BJ (cell line): Measurements from ENCODE around the gene TTLL5. TPM values are rescaled to one million over a fixed set of nuclear protein-coding genes. Genes with fewer than 3 reads are reported as not detected.

Experiments
- CTCF ChIA-PET: fragments of 350-600 bp; formaldehyde crosslinking; extraction: SDS; loops from one replicate; lab custom pipeline; 2021; ENCODE audit warnings: antibody characterized with exemption, inconsistent platforms; lab: Yijun Ruan, JAX
- POLR2A ChIA-PET: fragments of 300-600 bp; sonication (Branson Sonifier 250); formaldehyde crosslinking; extraction: SDS; loops from one replicate; lab custom pipeline; 2021; ENCODE audit warnings: antibody characterized with exemption; lab: Charles Lee
- DNase-seq: peaks from one replicate; pipeline ENCODE4 v3.0.0-alpha.2; 2011; ENCODE audit warnings: low read depth
- H3K27me3 ChIP-seq: 2 replicates; pipeline ENCODE4 v1.6.0; 2011; ENCODE audit warnings: low read length; ENCODE audit not compliant: control insufficient read depth, insufficient read depth
- H3K36me3 ChIP-seq: 2 replicates; pipeline ENCODE4 v1.5.1; 2011; ENCODE audit warnings: low read length; ENCODE audit not compliant: control insufficient read depth, insufficient read depth
- H3K4me3 ChIP-seq: 2 replicates; pipeline ENCODE4 v1.5.1; 2011; ENCODE audit warnings: low read depth, mild to moderate bottlenecking, control low read depth, low read length
- CTCF ChIP-seq: IDR thresholded peaks from 2 replicates; pipeline ENCODE4 v1.5.1; 2011; ENCODE audit warnings: low read depth, mild to moderate bottlenecking, control low read depth, inconsistent platforms, low read length, moderate library complexity; ENCODE audit not compliant: insufficient read depth
- polyA plus RNA-seq: library from polyadenylated mRNA; depleted of rRNA; stranded (reverse); fragments of >200 nt; gene quantifications from 2 replicates; pipeline ENCODE4 v1.2.3, GENCODE V29; 2011

The TTLL5 gene
- polyA plus RNA-seq, 1 experiment: 9.9 TPM

DNA sequence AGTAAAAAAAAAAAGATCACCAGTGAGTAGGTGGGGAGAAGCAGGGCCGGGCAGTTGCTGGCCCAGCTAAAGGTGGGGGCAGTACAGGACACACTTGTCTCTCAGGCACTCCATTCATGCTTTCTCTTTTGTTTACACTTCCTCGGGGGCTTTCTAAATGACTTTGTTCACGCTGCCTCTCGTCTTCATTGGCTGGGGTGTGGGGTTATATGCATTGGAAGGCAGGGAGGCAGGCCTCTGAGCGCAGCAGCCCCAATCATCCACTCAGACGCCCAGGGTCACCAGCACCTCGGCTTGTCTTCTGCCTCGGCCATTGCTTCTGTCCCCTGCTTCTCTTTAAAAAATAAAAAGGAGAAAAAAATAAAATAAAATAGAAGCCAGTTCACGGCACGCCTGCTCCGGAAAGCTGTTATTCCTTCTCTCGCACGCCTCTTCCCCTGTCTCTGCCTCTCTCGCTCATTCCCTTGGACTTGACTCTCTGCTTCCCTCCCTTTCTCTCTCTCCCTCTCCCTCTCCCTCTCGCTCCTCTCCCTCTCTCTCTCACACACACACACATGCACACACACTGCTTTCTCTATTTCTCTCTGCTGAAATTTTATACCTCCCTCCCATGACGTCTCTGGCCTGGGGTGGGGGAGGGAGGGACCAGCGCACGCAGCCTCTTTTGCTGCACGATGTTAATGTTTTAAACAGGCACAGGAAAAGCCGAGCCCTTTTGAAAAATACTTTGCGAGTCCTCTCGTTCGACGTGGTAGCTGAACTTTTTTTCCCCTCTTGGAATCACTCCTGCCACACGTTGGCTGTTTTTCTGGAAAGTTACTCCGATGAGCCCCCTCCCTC, 320.6 kb downstream of the TTLL5 start, which contains the start of gene TGFB3:
TSS of gene TGFB3 (minus strand) at position 570 of the 840 bp plus-strand sequence. CDS start 1,102 bp downstream, outside the sequence.
- no peaks in the 10 kb centered on the region for H3K27me3 ChIP-seq
- TF ChIP-seq CTCF: no peak
- H3K36me3 ChIP-seq: no peaks in the 10 kb centered on the region
- POLR2A ChIA-PET: interaction anchor here (1.3 kb wide), 1 partner anchor 274 kb away, joined by 4 read pairs; no protein-coding TSS in a partner anchor
- peak; percentile 70 for DNase-seq
- CTCF ChIA-PET: interaction anchor here (0.6 to 13.4 kb wide), 29 partner anchors 8 to 405 kb away, joined by 3 to 296 read pairs (median 4); no protein-coding TSS in a partner anchor
- H3K4me3 ChIP-seq: peak within 1 kb of the TSS; percentile 54

DNA sequence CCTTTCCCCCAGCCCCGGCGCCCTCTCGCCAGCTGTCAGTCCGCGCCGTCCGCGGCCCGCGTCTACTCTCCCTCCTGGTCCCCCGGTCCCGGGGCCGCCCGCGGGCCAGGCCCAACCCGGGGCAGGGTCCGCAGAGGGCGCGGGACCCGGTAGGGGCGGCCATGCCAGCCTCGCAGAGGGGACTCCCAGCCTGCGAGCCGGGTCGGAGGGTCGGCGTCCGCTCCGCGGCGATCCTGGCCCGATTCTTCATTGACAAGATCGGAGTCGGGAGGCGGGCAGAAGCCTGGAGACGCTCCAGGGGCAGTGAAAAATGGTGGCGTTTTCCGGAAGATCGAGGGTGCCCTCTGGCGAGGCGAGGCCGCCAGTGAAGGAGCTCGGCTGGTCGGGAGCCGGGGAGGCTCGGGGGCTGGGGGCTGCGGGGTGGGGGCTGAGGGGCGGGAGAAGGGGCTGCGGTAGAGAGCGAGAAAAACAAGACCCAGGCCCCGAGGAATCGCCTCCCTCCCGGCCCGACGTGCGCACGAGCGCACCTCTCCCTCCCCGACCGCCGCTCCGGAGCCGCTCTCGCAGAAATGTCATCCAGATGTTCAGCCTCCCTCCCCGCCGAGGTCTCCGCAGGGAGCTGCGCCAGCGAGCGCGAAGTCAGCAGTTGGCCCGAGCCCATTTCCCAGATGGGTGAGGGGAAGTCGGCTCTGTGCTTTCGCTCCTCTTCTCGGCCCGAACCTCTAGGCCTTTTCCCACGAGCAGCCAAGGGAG, 321.4 kb downstream of the TTLL5 start:
- DNase-seq: no peak
- CTCF ChIA-PET: interaction anchor here (0.6 to 13.4 kb wide), 38 partner anchors 11 to 405 kb away, joined by 3 to 296 read pairs (median 4); no protein-coding TSS in a partner anchor
- peak; percentile 72 for TF ChIP-seq CTCF
- no peaks in the 10 kb centered on the region for H3K36me3 ChIP-seq
- no peaks in the 10 kb centered on the region for H3K27me3 ChIP-seq
- POLR2A ChIA-PET: interaction anchor here (0.6 to 1.3 kb wide), 3 partner anchors 24 to 275 kb away, joined by 3 to 4 read pairs (median 3); no protein-coding TSS in a partner anchor
- peak overlapping the region; percentile 54 for H3K4me3 ChIP-seq

DNA sequence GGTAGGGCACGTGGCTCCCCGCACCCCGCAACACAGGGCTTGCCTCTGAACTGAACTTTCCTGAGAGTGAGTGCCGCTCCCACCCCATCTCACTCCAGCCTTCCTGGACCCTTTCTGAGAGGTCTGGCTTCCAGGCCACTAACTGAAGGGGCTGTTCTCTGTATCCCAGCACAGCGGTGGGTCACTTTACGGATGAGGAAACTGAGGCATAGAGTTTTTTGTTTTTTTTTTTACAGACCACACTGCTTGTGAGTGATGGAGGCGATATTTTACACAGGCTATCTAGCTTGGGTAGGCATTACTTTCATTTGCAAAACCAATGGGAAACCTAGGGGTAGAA, 321.9 kb downstream of the TTLL5 start:
- no peaks in the 10 kb centered on the region for H3K27me3 ChIP-seq
- H3K4me3 ChIP-seq: peak overlapping the region; percentile 54
- ChIA-PET POLR2A (interaction anchor here (0.6 to 1.3 kb wide), 3 partner anchors 23 to 275 kb away, joined by 3 to 4 read pairs (median 3); no protein-coding TSS in a partner anchor), CTCF (interaction anchor here (0.6 to 13.4 kb wide), 33 partner anchors 11 to 406 kb away, joined by 3 to 296 read pairs (median 4); no protein-coding TSS in a partner anchor)
- TF ChIP-seq CTCF: no peak
- DNase-seq: no peak
- no peaks in the 10 kb centered on the region for H3K36me3 ChIP-seq

- POLR2A ChIA-PET: no interaction called here
- CTCF ChIA-PET: interaction anchor here (1.1 to 13.4 kb wide), 4 partner anchors 76 to 274 kb away, joined by 3 to 296 read pairs (median 82); no protein-coding TSS in a partner anchor
- DNase-seq: no peak
- peaks cover 1% of the 10 kb centered on the region; the same call in 1 of the 2 replicates for H3K36me3 ChIP-seq
- H3K4me3 ChIP-seq: no peak overlapping the region
- H3K27me3 ChIP-seq: no peaks in the 10 kb centered on the region
- TF ChIP-seq CTCF: no peak
These were observed 323.6 kb downstream of the TTLL5 start for GRCh38 chr14:75984674-75985073.
